Activated CD4-positive, alpha-beta T cell treated with anti-CD3 and anti-CD28 coated beads, Interleukin-2, amount 50 U/mL, for 4 hours (primary cell): ENCODE results near the gene PTGIR.

ENCODE experiments used
- DNase-seq, 2 experiments: peaks; one replicate each; pipeline ENCODE4 v3.0.0-alpha.2; 2020

The PTGIR gene

DNA sequence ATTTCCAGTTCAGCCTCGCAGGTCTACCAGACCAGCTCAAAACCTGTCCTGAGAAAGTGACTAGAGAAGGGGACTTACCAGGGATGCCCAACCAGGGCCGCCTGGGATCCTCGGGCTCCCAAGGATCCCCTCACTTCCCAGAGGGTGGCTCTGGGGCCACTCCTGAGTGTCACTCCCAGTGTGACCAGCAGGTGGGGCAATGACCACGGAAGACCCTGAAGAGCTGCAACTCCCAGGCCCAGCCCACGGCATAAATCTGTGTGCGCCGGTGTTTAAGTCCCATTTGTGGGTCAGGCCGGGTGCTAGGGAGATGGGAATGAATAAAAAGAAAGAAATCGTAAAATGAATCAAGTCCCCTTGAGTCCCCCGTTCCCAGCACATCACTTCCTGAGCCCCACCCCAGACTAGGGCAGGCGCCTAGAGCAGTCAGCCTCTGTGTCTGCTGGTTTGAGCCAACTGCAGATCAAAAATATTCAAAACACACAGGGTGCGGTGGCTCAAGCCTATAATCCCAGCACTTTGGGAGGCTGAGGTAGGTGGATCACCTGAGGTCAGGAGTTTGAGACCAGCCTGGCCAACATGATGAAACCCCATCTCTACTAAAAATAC, 10.7 kb downstream of the PTGIR start:
- DNase-seq = peak; percentile 79 to 83

DNA sequence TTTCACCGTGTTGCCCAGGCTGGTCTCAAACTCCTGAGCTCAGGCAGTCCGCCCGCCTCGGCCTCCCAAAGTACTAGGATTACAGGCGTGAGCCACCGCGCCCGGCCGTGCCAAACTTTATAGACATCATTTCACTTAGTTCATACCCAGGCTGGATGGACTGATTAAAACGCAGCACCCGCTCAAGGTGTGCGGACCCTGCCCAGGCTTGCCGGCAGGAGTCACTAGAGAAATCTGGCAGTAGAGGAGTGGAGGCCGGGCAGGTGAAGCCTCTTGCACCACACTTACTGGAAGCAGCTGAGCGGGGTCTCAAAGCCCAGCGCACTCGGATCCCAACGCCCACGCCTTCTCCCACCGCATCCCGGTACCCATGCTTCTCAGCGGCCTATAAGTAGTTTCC, 11.4 kb downstream of the PTGIR start:
- DNase-seq = no peak

DNA sequence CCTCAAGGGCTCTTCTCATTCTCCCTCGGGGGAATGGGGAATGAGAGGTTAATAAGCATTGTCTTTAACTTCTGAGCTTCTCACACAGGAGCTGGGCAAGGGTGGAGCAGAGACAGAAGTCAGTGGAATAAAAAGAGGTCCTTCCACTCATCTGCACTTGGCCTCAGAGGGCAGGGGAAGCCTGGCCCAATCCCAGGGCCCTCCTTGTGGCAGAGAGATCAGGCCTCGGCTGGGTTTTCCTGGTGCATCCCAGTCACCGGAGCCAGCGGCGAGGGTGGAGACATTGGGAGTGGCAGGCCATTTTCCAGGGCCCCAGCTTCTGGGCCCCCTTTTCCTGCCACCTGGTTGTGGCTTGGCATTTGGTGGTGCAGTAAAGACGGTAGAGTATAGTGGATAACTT, 13.1 kb downstream of the PTGIR start:
- no peak for DNase-seq

DNA sequence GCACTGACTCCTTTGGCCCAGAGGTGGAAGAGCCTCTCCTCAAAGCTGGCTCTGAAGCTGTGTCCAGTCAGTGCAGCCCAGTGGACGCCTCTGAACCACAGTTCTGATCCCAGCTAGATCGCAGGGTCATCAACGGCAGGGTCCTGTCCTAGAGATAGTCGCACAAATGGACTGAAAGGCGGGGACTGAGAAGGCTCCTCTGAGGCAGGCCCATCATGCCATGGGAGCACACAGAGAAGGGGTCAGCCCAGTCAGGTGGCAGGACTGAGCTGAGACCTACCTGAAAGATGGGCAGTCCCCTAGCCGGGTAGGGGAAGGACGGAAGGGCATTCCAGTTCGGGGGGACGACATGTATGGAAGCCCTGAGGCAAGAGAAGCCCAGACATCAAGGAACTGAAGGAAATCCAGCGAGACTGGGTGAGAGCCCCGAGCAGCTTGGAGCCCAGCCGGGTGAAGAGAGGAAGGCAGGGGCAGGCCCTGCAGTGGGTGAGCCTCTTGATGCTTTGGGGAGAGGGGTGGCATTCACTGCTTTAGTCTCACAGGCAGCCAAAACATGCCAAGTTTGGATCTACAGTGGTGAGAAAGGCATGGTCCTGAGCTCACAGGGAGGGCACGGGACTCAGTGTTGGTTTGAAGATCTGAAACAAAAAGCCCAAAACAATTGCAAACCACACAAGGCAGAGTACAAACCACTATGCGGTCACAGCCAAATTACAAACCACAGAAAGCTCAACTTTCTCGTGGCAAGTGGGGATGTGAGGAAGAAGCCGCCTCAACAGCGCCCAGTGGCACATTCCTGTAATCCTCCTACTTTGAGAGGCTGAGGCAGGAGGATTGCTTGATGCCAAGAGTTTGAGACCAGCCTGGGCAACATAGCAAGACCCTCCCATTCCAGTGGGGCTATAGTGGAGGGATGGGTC, 13.8 kb downstream of the PTGIR start:
- no peak for DNase-seq

DNA sequence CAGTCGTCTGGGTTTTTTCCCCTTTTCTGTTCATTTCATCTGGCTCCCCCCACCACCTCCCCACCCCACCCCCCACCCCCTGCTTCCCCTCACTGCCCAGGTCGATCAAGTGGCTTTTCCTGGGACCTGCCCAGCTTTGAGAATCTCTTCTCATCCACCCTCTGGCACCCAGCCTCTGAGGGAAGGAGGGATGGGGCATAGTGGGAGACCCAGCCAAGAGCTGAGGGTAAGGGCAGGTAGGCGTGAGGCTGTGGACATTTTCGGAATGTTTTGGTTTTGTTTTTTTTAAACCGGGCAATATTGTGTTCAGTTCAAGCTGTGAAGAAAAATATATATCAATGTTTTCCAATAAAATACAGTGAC, 14.5 kb downstream of the PTGIR start:
- DNase-seq = no peak

DNA sequence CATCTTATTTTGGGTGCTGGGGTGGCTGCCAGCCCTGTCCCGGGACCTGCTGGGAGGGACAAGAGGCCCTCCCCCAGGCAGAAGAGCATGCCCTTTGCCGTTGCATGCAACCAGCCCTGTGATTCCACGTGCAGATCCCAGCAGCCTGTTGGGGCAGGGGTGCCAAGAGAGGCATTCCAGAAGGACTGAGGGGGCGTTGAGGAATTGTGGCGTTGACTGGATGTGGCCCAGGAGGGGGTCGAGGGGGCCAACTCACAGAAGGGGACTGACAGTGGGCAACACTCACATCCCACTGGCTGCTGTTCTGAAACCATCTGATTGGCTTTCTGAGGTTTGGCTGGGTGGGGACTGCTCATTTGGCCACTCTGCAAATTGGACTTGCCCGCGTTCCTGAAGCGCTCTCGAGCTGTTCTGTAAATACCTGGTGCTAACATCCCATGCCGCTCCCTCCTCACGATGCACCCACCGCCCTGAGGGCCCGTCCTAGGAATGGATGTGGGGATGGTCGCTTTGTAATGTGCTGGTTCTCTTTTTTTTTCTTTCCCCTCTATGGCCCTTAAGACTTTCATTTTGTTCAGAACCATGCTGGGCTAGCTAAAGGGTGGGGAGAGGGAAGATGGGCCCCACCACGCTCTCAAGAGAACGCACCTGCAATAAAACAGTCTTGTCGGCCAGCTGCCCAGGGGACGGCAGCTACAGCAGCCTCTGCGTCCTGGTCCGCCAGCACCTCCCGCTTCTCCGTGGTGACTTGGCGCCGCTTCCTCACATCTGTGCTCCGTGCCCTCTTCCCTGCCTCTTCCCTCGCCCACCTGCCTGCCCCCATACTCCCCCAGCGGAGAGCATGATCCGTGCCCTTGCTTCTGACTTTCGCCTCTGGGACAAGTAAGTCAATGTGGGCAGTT, 15.1 kb downstream of the PTGIR start:
- DNase-seq = no peak

DNA sequence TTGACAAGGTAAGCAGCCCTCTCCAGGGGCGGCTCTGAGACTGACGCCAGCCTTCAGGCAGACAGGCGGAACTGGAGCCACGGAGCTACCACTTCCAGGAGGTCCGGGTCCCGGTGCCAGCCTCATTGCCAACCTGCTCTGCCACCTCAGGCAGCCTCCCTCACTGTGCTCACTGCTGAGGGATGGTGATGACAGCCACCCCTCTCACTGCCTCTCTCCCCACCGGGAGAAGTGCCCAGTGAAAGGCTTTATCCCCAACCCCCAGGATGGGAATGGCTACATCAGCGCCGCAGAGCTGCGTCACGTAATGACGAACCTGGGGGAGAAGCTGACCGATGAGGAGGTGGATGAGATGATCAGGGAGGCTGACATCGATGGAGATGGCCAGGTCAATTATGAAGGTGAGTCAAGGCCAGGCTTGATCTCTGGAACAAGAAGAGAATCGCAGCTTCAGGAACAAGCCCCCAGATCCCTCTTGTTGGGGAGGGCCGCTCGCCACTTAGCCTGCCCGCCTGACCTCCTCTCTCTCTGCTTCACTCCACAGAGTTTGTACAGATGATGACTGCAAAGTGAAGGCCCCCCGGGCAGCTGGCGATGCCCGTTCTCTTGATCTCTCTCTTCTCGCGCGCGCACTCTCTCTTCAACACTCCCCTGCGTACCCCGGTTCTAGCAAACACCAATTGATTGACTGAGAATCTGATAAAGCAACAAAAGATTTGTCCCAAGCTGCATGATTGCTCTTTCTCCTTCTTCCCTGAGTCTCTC, 16.1 kb downstream of the PTGIR start:
- no peak for DNase-seq

DNA sequence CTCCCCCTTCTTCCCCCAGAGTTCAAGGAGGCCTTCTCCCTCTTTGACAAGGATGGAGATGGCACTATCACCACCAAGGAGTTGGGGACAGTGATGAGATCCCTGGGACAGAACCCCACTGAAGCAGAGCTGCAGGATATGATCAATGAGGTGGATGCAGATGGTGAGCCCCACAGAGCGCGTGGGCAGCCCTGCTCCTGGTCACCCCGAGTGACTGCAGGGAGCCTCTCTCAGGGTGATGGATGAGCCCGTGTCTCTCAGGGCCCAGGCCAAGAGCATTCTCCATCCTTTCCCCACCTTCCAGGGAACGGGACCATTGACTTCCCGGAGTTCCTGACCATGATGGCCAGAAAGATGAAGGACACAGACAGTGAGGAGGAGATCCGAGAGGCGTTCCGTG, 16.7 kb downstream of the PTGIR start:
- DNase-seq = no peak

DNA sequence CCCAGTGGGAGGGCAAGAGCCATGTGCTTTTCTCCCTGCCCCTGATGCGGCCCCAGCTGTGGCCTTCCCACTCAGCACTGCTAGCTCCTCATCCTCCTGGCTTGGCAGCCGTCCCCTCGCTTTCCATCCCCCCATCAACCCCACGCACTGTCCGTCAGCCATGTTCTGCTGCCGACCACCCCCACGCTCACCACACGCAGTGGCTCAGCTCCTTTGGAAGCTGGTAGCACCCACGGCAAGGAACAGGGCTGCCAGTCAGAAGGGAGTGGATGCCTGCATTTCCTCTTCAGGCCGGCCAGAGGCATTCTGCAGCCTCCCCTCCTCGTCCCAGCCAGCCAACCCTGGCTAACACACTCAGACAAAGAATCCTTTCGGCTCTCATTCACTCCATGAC, 17.4 kb downstream of the PTGIR start:
- DNase-seq = no peak

DNA sequence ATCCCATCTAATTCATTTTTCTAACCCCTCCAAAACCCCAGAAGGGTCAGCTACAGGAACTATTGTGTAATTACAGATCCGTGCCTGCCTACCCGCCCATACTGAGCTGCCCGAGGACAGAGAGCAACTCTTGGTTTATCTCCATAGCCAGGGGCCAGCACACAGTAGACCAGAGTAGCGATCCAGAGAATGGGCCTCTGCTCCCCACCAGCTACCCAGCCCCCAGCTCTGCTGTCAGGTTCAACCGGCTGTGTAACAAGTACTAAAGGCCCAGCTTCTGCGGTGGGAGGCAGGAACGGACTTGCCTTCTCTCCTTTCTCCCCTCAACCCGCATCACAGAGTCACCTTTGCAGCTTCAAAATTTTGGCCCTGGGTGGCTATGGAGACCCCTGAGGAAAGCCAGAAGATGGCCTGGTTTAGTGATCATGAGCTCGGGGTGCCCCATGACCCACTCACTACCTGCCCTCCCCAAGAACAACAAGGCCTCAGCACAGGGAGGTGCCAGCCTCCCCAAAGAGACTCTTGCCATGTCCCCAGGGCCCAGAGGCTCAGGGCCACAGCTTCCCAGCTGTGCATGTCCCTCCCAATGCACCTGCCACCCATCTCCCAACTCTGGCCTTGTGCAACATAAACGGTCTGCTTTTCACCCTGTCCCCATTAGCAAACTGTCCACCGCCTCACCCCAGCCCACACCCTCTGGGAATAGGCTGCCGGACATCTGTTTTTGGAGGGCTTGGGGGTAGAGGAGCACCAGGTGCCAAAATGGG, 18.0 kb downstream of the PTGIR start:
- DNase-seq = no peak

DNA sequence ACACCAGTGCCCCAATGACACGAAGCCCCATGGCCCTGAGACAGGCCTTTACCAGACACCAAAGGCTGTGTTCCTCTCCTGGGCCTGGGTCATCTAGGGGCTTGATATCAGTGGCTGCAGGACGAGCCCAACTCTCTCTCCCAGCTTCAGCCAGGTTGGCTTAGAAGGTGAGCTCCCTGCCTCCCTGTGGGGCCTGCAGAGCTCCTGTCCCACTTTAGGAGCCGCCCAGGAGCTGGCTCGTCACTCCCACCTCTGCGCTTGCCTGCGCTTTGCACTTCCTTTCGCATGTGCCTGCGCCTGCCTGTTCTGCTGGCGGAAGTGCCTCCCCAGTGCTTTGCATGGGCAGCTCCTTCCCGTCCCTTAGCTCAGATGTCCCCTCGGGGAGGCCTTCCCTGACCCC, 18.9 kb downstream of the PTGIR start:
- DNase-seq = no peak

DNA sequence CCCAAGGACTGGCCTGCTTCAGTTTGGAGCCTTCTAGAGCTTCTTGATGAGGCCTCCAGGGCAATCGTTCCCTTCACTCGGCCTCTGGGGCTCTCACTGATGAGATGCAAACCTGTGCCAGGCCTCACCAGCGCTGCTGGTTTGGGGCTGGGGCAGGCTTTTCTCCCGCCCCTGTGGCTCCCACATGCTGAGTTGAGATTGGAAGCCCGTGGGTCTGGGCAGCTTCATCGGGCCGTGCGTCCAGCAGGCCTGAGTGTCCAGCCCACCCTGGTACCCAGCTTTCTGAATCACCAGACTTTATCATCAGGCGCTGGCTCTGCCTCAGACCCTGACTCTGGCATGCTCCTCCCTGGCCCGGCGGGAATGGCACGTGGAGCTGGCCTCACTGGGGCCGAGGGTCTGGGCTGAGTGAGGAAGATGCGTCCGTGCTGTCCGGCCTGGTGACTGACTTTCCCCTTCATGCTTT, 19.5 kb downstream of the PTGIR start:
- no peak for DNase-seq

DNA sequence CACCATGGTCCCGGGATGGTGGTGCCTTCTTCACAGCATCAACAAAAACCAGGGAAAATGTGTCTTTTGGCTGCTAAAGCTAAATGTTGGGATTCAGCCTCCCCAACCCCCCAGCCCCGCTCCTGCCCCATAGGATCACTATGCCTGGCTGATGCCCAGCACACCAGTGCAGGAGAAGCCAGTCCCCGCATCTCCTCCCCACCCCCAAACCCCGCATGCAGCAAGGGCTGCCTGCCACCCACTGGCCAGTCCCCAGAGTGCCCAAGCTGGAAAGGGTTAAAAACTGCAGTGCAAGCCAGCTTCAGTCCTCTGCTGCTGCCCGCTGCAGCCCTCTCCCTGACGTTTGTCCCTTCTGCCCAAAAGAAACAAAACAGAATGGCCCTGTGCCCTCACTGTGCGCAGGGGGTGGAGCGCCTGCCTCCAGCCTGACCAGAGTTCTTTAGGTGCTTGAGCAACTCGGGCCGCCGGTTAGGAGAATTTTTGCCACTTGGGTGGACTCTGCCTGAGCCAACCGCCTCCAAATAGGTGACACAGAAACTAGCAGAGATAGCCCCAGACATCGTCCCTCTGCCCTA, 20.0 kb downstream of the PTGIR start:
- DNase-seq = no peak

DNA sequence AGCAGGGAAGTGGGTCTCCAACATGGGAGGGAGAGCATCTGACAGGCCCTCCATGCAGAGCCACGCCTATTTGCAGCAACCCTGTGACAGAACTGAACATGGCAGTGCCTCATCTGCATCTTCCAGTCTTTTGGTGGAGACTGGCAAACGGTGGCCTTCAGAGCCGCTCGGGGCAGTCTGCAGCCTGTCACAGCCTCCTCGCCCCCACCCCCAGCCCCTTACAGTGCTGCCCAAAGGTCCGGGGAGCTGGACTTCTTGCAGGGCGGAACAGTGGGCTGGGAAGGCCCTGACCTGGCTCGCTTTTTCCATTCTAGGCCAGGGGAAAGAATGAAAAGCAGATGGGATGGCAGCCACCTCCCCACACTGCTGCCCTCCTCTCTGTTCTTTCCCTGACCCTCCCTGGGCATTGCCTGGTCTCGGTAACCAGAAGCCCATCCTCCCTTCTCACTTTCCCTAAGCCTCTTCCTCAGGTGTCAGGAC, 21.1 kb downstream of the PTGIR start:
- DNase-seq = no peak

DNA sequence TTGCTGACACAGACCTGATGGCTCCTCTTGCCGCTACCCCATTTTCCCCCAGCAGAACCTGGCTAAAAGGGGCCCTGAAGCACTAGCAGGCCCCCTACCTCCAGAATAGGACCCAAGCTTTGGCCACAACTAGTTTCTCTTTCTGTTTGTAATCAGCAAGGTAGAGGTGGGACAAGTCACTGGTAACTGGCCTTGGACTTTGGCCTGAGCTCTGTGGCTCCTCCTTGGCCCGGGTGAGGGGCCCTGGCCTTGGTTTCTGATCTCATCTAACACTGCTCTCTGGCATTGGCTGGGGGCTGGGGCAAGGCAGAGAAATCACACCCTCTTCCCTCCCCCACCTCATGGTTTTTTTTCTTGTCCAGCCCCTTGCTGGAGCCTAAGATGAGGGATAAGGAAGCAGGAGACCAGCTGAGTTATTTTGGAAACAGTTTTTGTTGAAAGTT, 21.7 kb downstream of the PTGIR start:
- DNase-seq = no peak

DNA sequence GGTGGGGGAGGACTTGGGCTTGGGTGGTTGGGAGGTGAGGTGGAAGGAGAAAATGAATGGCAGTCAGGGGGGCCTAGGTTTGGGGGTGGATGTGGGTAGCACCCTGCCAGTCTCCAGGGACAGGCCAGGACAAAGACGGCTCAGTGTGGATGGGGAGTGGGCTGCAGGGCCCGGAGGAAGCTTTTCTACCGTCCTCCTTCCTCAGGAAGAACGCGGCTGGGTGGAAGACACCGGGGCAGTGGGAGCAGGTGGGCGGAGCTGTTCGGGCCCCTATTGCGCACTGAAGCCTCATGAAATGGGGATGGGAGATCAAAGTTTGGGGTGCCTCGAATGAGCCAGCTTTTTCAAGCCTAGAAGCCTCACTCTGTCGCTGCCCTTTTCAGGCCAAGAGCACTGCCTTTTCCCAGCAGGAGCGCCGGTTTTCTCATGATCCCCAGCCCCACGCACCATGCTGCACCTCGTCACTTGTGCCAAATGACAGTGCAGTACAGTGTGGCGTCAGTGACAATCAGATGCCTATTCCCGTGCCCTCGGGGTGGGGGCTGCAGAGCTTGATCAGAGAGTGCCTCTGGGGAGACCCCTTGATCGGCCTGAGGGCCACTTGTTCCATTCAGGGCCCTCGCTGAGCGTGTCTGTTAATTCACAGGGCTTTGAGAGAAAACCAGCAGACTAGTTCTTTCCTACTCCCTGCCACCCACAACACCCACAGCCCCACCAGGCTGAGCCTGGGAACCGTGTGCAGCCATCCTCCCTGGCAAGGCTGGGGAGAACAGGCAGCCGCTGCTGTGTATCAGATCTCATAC, 22.3 kb downstream of the PTGIR start:
- DNase-seq = peak; percentile 61 to 72

DNA sequence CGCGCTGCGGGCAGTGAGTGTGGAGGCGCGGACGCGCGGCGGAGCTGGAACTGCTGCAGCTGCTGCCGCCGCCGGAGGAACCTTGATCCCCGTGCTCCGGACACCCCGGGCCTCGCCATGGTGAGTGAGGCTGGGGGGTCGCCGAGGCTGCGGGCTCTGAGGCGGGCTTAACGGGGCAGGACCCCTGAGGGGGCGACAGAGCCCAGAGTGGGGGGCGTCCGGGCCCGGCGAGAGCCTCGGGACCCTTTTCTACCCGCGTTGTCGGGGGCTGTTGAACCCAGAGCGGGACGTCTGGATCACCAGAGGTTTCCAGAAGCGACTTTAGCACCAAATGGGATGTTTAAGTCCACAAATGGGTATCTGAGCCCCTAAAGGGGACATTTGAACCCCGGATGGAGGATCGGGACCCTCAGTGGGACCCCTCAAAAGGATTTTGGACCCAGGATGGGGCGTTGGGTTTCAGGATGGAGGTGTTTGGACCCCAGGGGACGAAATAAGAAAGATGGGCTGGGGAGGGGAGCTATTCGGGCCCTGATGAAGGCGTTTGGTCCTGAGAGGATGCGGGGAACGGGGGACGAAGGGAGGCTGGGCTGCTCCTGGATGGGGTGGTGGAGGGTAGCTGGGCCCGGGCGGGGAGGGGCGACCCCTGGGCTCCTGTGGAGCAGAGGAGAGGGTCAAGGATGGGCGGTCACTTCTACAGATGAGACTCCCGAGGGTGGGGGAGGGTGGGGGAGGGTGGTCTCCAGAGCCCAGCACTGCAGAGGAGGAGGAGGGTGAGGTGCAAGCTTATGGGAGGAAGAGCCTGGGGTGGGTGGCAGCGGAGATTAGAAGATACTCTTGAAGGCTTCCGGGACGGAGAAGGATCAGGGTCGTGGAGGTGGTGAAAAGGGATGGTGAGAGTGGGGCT, 23.3 kb downstream of the PTGIR start, which contains the start of gene CALM3:
TSS of gene CALM3 (plus strand) at position 13 of the 907 bp plus-strand sequence. CDS start at position 118, 105 bp downstream.
- DNase-seq = no peak

DNA sequence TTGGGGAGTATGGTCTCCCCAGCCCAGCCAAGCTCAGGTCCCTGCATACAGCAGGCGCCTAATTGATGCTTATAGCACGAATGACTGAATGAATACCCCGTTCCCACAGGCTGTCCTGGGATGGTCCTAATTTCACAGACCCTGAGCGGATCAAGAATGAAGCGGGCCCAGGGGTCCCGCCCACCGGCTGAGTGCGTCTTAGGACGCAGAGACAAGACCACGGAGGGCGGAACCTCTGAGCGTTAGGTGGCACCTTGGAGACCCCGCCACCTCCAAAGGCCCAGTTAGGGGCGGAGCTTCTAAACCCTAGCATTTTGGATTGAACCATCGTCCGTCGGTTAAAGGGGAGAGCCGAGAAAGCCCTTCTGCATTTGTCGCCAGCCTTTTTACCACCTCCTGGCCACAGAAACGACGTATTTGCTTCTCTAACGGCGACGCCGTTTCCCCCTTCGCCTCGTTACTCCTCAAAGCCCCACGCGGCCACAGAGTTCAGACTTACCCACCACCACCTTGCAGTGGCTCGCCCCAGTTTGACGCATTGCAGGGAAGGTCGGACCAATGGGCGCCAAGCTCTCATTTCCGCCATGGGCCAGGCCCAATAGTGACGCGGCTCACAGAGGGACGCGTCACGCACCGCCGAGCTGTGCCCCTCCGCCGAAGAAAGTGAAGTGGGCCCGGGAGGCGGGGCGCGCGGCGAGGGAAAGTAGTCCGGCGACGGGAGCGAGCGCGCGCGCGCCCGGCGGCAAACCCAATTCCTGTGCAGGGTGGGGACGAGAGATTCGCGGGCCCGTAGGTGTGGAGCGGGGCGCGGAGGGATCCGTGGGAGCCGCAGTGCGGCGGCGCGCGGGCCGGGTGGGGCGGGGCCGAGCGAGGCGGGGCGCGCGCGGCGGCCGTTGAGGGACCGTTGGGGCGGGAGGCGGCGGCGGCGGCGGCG, 24.2 kb downstream of the PTGIR start:
- peak; percentile 96 to 97 for DNase-seq
